GM10248 (cell line): ENCODE measurements around the gene SDS.

Source experiments
- CTCF ChIA-PET: fragments of 300-600 bp; sonication (Branson Sonifier 250); formaldehyde crosslinking; extraction: SDS; loops from one replicate; lab custom pipeline; 2021; ENCODE audit warnings: antibody characterized with exemption; lab: Yijun Ruan, JAX
- POLR2A ChIA-PET: fragments of 350-650 bp; sonication (Branson Sonifier 250); formaldehyde crosslinking; extraction: SDS; loops from one replicate; lab custom pipeline; 2020; ENCODE audit warnings: antibody characterized with exemption; lab: Yijun Ruan, JAX
- DNase-seq: peaks from one replicate; pipeline ENCODE4 v3.0.0; 2012; ENCODE audit errors: extremely low spot score
- TF ChIP-seq, protein P1 (sequence below): IDR thresholded peaks from 2 replicates; pipeline ENCODE4 v1.5.1; 2012; ENCODE audit warnings: mild to moderate bottlenecking, low read depth; ENCODE audit errors: extremely low read depth, missing control alignments, control extremely low read depth

The SDS gene

GRCh38 chr12:113391145-113391544 lies 12.5 kb downstream of the SDS start:
- TF ChIP-seq, protein P1, sequence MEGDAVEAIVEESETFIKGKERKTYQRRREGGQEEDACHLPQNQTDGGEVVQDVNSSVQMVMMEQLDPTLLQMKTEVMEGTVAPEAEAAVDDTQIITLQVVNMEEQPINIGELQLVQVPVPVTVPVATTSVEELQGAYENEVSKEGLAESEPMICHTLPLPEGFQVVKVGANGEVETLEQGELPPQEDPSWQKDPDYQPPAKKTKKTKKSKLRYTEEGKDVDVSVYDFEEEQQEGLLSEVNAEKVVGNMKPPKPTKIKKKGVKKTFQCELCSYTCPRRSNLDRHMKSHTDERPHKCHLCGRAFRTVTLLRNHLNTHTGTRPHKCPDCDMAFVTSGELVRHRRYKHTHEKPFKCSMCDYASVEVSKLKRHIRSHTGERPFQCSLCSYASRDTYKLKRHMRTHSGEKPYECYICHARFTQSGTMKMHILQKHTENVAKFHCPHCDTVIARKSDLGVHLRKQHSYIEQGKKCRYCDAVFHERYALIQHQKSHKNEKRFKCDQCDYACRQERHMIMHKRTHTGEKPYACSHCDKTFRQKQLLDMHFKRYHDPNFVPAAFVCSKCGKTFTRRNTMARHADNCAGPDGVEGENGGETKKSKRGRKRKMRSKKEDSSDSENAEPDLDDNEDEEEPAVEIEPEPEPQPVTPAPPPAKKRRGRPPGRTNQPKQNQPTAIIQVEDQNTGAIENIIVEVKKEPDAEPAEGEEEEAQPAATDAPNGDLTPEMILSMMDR = no peak
- CTCF ChIA-PET = no interaction called here
- no peak for DNase-seq
- POLR2A ChIA-PET = no interaction called here

- ChIA-PET CTCF (no interaction called here), POLR2A (no interaction called here)
- DNase-seq = no peak
- TF ChIP-seq, protein P1 = no peak
These were observed 13.3 kb downstream of the SDS start for GRCh38 chr12:113390064-113391043.

DNA sequence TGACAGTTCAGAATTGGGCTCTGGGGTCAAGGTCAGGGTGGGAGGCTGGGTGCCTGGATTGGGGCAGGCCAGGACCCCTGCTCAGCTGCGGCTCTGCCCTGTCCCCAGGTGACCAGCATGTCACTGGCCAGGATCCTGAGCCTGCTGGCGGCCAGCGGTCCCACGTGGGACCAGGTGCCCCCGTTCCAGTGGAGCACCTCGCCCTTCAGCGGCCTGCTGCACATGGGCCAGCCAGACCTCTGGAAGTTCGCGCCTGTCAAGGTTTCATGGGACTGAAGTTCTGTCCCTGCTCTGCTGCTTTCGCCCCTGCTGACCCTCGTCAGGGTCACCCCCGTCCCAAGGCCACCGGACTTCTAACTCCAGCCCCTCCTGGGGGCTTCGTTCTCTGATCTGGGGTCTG lies 15.3 kb downstream of the SDS start:
- DNase-seq = peak; percentile 13
- POLR2A ChIA-PET = no interaction called here
- CTCF ChIA-PET = no interaction called here
- TF ChIP-seq, protein P1 = no peak

DNA sequence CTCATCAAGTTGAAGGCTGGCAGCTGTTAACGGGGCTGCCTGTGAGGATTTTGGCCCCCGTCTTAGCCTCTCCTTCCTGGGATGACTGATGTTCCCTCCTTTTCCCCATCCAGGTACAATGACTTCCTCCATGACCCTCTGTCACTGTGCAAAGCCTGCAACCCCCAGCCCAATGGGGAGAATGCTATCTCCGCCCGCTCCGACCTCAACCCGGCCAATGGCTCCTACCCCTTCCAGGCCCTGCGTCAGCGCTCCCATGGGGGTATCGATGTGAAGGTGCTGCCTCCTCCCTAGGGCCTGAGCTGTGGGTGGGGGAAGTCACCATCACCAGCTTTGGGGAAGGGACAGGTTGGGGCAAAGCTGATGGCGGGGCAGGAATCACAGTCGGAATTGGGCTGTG lies 16.1 kb downstream of the SDS start:
- POLR2A ChIA-PET = no interaction called here
- CTCF ChIA-PET = interaction anchor here (0.8 kb wide), 1 partner anchor 17 kb away, joined by 3 read pairs; no protein-coding TSS in a partner anchor
- DNase-seq = no peak
- TF ChIP-seq, protein P1 = no peak

GRCh38 chr12:113386866-113387566 lies 16.7 kb downstream of the SDS start:
- CTCF ChIA-PET = interaction anchor here (0.8 kb wide), 1 partner anchor 18 kb away, joined by 3 read pairs; no protein-coding TSS in a partner anchor
- POLR2A ChIA-PET = no interaction called here
- TF ChIP-seq, protein P1 = no peak
- peak; percentile 16 for DNase-seq

GRCh38 chr12:113385282-113385882 lies 18.3 kb downstream of the SDS start:
- no peak for DNase-seq
- CTCF ChIA-PET = interaction anchor here (1.1 kb wide), 2 partner anchors 9 to 40 kb away, joined by 3 read pairs; no protein-coding TSS in a partner anchor
- POLR2A ChIA-PET = no interaction called here
- TF ChIP-seq, protein P1 = no peak
